Loucy (cell line): ENCODE measurements around the gene DNASE2B.

ENCODE experiments used
- H2AFZ ChIP-seq: fragments of 200-600 bp; sonication (generic); 2 replicates; pipeline ENCODE4 v1.6.0; 2016; ENCODE audit warnings: antibody characterized with exemption, mild to moderate bottlenecking, low read length, moderate library complexity
- H3F3A ChIP-seq: fragments of 200-600 bp; 2 replicates; pipeline ENCODE4 v1.6.0; 2016; ENCODE audit warnings: antibody characterized with exemption, low read depth, mild to moderate bottlenecking
- H3K27me3 ChIP-seq: fragments of 200-600 bp; sonication (generic); 2 replicates; pipeline ENCODE4 v1.6.1; 2014; ENCODE audit warnings: low read length, mild to moderate bottlenecking; ENCODE audit not compliant: insufficient read depth, poor library complexity, severe bottlenecking
- H3K36me3 ChIP-seq: fragments of 200-600 bp; sonication (generic); 2 replicates; pipeline ENCODE4 v1.6.1; 2016; ENCODE audit warnings: low read length; ENCODE audit not compliant: insufficient read depth
- H3K4me1 ChIP-seq: fragments of 200-600 bp; sonication (generic); 2 replicates; pipeline ENCODE4 v1.5.1; 2014; ENCODE audit warnings: low read length, mild to moderate bottlenecking; ENCODE audit not compliant: insufficient read depth, poor library complexity, severe bottlenecking
- H3K4me2 ChIP-seq: fragments of 200-600 bp; sonication (generic); 2 replicates; pipeline ENCODE4 v1.6.0; 2014; ENCODE audit warnings: antibody characterized with exemption, low read length, low read depth, mild to moderate bottlenecking; ENCODE audit not compliant: poor library complexity, severe bottlenecking
- H3K4me3 ChIP-seq: fragments of 200-600 bp; sonication (generic); 2 replicates; pipeline ENCODE4 v1.5.1; 2014; ENCODE audit warnings: low read length, mild to moderate bottlenecking, mixed read lengths; ENCODE audit not compliant: poor library complexity, severe bottlenecking
- H3K79me2 ChIP-seq: fragments of 200-600 bp; sonication (generic); 2 replicates; pipeline ENCODE4 v1.6.1; 2014; ENCODE audit warnings: low read length; ENCODE audit not compliant: insufficient read depth
- H3K9ac ChIP-seq: fragments of 200-600 bp; sonication (generic); 2 replicates; pipeline ENCODE4 v1.6.0; 2014; ENCODE audit warnings: mild to moderate bottlenecking, low read depth, low read length, moderate library complexity; ENCODE audit not compliant: poor library complexity, severe bottlenecking
- H3K9me2 ChIP-seq: fragments of 200-600 bp; sonication (generic); replicated peaks from 2 replicates; pipeline ENCODE4 v1.6.1; 2016; ENCODE audit warnings: low read depth, low read length, mixed read lengths
- H3K9me3 ChIP-seq: fragments of 200-600 bp; sonication (generic); 2 replicates; pipeline ENCODE4 v1.6.1; 2014; ENCODE audit warnings: mild to moderate bottlenecking, antibody characterized with exemption, low read length, low read depth; ENCODE audit not compliant: insufficient read depth
- H4K20me1 ChIP-seq: fragments of 200-600 bp; sonication (generic); 2 replicates; pipeline ENCODE4 v1.6.0; 2014; ENCODE audit warnings: antibody characterized with exemption, low read length, mild to moderate bottlenecking; ENCODE audit not compliant: insufficient read depth, poor library complexity, severe bottlenecking
- CTCF ChIP-seq: fragments of 200-600 bp; sonication (generic); conservative IDR thresholded peaks from 2 replicates; pipeline ENCODE4 v1.5.1; 2014; ENCODE audit warnings: mild to moderate bottlenecking, antibody characterized with exemption, low read length
- EZH2phosphoT487 ChIP-seq: fragments of 200-600 bp; IDR thresholded peaks from 2 replicates; pipeline ENCODE4 v1.6.1; 2018; ENCODE audit warnings: antibody characterized with exemption, mild to moderate bottlenecking, moderate library complexity, borderline replicate concordance

Gene DNASE2B

GRCh38 chr1:84424513-84425149 lies 26.3 kb downstream of the DNASE2B start:
- H3K4me2 ChIP-seq, result no peak overlapping the region
- no peak overlapping the region for H3K9ac ChIP-seq
- TF ChIP-seq CTCF (no peak), EZH2phosphoT487 (no peak)
- peaks cover 2% of the 10 kb centered on the region for H3K4me1 ChIP-seq
- no peaks in the 10 kb centered on the region for H3K79me2 ChIP-seq
- H3K27me3 ChIP-seq, result no peaks in the 10 kb centered on the region
- no peaks in the 10 kb centered on the region for H3K9me2 ChIP-seq
- no peaks in the 10 kb centered on the region for H3F3A ChIP-seq
- H3K4me3 ChIP-seq, result no peak overlapping the region
- peaks cover under 1% of the 10 kb centered on the region; the same call in 1 of the 2 replicates for H3K9me3 ChIP-seq
- no peaks in the 10 kb centered on the region for H4K20me1 ChIP-seq
- H2AFZ ChIP-seq, result no peak overlapping the region
- H3K36me3 ChIP-seq, result no peaks in the 10 kb centered on the region

- Histone ChIP-seq H3K4me1 (peaks cover 2% of the 10 kb centered on the region), H3K9me3 (peaks cover 6% of the 10 kb centered on the region; the same call in 1 of the 2 replicates), H3K27me3 (no peaks in the 10 kb centered on the region), H3K79me2 (no peaks in the 10 kb centered on the region), H2AFZ (no peak overlapping the region), H3K9ac (no peak overlapping the region), H3K4me2 (no peak overlapping the region), H3K36me3 (no peaks in the 10 kb centered on the region), H3K4me3 (no peak overlapping the region), H3K9me2 (no peaks in the 10 kb centered on the region), H4K20me1 (no peaks in the 10 kb centered on the region), H3F3A (no peaks in the 10 kb centered on the region)
- TF ChIP-seq EZH2phosphoT487, result no peak
- no peak for TF ChIP-seq CTCF
These were observed 27.0 kb downstream of the DNASE2B start for GRCh38 chr1:84425150-84425896.

GRCh38 chr1:84426376-84426775 lies 28.1 kb downstream of the DNASE2B start:
- H3K4me1 ChIP-seq, result peaks cover 2% of the 10 kb centered on the region
- H3K79me2 ChIP-seq, result no peaks in the 10 kb centered on the region
- peaks cover 6% of the 10 kb centered on the region; the same call in 1 of the 2 replicates for H3K9me3 ChIP-seq
- no peak for TF ChIP-seq EZH2phosphoT487
- TF ChIP-seq CTCF, result no peak
- H3K9ac ChIP-seq, result no peak overlapping the region
- H3K4me3 ChIP-seq, result no peak overlapping the region
- H3K36me3 ChIP-seq, result no peaks in the 10 kb centered on the region
- no peak overlapping the region for H2AFZ ChIP-seq
- H3F3A ChIP-seq, result no peaks in the 10 kb centered on the region
- no peaks in the 10 kb centered on the region for H3K27me3 ChIP-seq
- no peak overlapping the region for H3K4me2 ChIP-seq
- H4K20me1 ChIP-seq, result no peaks in the 10 kb centered on the region
- no peaks in the 10 kb centered on the region for H3K9me2 ChIP-seq
